HG02885 (cell line): Measurements from ENCODE around the gene MFSD6L.

ENCODE experiments used
- ATAC-seq: cut with Tn5 transposase; IDR thresholded peaks from one replicate; pipeline ENCODE4 v1.9.1; 2021; ENCODE audit warnings: mild to moderate bottlenecking; ENCODE audit not compliant: unreplicated experiment, poor library complexity

MFSD6L gene, protein sequence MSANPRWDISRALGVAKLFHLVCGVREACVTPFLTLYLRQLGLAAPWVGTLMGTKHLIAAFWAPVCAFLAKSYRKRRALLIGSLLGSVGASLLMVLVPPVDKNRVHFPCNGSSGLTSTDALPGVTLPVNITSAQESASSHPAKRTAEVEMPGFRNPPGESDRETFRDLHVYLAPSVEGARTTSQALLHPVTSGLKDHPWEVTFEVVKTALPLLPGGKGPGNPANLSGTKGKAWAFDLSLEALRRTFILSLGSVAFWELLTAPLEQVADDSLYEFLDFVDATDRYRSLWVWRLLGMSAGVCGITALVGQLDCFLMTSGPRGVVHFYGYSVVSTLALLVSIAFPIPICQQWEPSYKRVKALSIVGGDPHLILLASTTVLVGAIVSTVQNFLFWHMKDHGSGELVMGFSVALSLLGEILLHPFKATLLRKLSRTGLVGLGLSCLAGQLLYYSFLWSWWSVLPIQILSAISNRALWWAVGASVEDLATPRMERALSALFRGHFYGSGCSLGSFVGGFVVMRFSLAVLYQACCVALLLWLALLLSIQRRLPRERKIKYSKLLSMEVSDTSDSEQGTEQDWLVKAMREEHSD

DNA sequence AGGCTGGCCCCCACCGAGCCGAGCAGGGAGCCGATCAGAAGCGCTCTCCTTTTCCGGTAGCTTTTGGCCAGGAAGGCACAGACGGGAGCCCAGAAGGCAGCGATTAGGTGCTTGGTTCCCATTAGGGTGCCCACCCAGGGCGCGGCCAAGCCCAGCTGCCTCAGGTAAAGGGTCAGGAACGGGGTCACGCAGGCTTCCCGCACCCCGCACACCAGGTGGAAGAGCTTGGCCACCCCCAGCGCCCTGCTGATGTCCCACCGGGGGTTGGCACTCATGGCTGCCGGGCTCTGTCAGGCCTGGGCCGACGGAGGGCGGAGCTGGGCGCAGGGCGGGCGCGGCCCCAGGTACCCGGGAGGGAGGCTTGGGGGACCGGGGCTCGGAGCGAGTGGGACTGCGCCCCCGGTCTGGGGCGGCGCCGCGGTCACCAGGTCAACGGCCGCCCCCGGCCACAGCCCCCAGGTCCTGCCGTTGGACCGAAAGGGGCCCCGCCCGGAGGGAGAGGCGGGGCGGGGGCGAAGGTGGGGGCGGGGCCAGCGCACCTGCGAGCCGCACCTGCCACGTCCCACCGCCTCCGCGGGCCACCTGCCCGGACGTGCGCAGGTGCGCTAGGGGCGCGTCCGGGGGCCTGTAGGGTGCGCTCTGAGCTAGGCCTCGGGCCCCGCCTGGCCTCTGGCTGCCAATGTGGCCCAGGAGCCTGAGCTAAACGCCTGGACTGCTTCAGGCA lies at the start of gene MFSD6L:
TSS of gene MFSD6L (minus strand) at position 520 of the 724 bp plus-strand sequence. CDS start at position 275, 245 bp downstream.
- no peak for ATAC-seq

DNA sequence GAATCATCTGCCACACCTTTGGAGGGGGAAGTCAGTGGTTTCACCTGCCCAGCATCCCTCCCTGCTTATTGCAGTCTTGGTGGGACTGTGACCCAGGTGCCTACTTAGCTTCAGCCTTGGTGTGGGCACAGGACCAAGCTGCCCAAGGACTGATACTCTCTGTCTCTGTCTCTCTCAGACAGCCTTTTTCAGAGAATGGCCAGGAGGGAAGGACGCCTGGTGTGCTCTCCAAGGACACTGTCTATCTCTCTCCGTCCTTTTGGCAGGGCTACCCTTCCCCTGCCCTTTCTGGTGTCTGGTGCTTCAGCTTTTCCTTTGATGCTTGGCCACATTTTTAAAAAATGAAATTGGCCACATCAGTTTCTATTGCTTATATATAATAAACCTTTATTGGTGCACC lies 48.7 kb upstream of the MFSD6L start:
- no peak for ATAC-seq

DNA sequence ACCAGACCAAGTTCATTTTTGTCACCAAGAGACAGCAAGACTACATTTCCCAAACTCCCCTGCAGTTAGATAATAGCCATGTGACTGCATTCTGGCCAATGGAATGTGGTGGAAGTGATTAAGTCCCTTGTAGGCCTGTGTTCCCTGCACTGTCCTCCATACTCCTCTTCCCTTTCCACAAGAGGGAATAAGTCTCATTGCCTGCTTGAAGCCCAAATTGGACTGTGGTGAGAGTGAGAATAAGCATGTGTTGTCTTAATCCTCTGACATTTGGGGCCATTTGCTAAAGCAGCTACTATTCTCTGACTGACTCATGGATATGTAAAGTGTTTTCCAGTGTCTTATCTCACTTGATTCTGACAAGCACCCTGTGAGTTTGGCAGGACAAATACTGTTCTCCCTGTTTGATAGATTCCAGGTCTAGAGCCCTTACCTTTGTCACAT lies 47.6 kb upstream of the MFSD6L start:
- no peak for ATAC-seq

DNA sequence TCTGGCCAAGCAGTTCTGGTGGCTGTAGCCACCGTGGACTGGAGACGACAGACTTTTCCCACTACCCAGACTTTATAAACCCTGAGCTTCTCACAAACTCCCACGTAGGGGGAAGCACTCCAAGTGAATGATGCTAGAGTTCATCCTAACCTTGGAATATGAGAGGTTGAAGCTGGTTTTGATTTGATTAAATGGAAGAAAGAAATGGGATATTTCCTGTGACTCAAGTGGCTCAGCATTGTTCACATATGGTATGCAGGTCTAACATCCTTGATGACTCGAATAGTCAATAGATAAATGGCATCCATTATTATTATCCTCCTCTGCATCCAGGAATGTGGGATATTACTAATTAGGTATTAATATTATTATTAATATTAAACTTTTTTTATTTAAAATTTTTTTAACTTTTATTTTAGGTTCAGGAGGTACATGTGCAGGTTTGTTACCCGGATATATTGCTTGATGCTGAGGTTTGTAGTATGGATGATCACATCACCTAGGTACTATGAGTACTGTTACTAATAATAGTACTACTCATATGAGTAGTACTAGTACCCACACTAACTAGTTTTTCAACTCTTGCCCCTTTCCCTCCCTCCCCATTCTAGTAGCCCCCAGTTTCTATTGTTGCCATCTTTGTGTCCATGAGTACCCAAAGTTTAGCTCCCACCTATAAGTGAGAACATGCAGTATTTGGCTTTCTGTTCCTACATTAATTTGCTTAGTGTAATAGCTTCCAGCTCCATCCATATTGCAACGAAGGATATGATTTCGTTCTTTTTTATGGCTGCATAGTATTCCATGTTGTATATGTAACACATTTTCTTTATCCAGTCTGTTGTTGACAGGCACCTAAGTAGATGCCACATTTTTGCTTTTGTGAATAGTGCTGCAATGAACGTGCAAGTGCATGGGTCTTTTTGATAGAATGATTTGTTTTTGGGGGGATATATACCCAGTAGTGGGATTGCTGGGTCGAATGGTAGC lies 45.4 kb upstream of the MFSD6L start:
- no peak for ATAC-seq

DNA sequence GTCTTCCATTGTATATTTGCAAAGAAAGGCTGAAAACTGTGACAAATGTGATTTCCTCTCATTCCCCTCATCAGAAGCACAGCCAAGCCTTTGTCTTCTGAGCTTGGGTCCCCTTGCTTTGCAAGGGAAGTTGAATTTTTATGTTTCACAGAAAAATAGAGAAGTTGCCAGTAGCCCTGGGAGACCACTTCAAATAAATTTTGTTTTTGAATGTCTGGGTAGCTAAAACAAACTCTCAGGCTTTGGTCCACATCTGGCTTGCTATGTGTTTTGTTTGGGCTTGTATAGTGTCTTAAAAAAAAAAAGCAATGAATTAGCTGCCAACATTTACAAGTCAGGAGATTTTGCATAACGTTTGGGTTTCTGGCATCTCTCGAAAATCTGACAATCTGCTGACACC lies 44.2 kb upstream of the MFSD6L start:
- ATAC-seq, result no peak

DNA sequence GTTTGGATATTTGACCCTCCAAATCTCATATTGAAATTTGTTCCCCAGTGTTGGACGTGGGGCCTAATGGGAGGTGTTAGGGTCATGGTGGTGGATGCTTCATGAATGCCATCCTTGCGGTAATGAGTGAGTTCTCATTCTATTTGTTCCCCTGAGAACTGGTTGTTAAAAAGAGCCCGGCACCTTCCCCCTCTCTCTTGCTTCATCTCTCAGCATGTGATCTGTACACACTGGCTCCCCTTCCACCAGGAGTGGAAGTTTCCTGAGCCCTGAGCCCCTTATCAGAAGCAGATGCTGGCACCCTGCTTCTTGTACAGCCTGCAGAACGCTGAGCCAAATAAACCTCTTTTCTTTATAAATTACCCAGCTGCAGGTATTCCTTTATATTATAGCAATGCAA lies 42.7 kb upstream of the MFSD6L start:
- ATAC-seq, result no peak

DNA sequence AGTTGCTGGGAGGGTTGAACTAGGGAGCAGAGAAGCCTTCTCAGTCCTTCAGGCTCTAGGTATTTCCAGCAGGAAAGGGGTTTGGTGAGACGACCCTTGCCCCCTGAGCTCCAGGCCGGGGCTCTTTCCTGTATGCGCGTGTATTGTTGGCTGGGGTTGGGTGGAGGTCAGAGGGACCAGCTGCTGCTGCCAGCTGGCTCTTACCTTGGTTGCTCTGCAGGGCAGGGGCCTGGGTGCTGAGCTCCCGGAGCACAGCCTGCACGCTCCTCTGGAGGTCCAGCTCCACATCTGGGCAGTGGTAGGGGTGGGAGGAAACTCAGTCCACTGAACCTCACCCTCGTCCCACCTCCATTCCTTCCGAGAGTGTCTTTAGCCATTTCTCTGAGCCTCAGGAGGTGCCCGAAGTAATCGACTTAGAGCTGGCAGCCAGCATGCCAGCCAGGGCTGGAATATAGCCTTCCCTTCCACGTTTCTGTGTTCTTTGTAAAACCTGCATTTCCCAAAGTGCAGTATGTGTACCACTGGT lies 40.3 kb upstream of the MFSD6L start:
- ATAC-seq, result no peak

DNA sequence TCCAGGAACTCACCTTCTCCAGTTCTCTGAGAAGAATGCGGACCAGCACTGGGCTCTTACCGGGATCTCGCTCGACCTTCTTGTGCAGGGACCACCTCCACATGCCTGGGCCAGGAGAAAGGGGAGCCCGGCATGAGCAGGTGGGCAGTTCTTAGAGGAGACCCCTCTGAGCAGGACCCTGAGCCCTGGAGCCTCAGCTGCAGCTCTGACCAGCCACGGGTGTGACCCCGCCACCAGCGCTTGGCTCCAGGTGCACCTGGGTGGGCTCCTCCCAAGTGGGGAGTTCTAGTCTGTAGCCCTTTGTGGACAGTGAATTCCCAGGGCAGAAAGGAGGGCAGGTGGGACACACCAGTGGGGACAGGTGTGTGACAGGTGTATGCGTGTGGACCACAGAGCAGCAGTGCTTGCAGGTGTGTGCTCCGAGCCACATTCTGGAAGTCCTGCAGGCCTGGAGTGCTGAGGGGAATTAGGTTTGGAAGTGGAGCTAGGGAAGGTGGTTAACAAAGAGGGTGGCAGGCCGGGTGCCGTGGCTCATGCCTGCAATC lies 39.5 kb upstream of the MFSD6L start:
- no peak for ATAC-seq

DNA sequence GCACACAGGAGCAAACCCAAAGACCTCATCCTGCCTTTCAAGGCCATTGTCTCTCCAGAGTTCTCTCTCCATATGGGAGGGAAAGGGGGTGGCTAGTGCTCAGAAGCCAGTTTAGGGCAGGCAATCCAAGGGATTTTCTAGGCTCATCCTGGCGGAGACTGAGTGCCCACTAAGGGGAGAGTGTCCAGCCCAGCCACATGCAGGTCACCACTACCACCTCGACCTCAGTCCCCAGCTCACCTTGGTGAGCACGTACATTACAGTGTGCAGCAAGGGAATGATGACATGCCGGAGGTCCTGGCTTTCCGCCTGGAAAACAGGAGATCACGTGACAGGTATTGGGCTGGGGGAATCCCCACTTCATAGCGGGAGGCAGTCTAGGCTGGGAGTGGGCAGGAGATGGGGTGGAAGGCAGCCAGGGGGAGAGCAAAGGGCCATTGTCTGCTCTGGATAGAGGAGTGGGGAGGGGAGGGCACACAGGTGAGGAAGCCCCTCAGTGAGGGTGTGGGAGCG lies 38.5 kb upstream of the MFSD6L start:
- no peak for ATAC-seq

DNA sequence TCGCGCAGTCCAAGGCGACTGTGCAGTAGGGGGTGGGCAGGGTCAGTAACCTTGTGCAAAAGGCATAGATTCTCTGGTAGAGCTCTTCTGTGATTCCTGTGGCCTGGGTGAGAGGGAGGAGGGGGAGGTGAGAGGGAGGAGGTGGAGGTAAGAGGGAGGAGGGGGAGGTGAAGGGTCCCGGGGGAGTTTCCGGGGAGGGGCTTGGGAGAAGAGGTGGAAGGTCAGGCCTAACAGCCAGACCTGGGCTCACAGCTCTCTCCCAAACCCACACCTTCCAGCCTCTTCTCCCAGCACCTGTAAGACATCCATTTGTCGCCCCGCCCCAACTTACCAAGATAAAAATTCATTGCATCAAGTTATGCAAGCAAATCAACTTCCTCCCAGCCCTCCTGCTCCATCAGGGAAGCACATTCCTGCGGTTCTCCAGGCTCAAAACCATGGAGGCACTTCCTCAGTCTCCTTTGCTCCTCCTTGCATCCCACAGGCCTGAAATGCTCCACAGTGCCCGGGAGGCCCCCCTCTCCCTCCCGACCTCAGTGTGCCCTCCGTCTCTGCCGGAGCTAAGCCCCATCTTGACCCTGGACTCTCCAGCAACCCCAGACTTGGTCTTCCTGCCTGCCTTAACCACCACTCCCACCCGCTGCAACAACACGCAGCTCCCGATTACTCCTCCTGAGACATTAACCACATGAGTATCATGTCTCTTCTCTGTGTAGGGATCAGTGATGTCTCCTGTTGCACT lies 37.8 kb upstream of the MFSD6L start:
- no peak for ATAC-seq

DNA sequence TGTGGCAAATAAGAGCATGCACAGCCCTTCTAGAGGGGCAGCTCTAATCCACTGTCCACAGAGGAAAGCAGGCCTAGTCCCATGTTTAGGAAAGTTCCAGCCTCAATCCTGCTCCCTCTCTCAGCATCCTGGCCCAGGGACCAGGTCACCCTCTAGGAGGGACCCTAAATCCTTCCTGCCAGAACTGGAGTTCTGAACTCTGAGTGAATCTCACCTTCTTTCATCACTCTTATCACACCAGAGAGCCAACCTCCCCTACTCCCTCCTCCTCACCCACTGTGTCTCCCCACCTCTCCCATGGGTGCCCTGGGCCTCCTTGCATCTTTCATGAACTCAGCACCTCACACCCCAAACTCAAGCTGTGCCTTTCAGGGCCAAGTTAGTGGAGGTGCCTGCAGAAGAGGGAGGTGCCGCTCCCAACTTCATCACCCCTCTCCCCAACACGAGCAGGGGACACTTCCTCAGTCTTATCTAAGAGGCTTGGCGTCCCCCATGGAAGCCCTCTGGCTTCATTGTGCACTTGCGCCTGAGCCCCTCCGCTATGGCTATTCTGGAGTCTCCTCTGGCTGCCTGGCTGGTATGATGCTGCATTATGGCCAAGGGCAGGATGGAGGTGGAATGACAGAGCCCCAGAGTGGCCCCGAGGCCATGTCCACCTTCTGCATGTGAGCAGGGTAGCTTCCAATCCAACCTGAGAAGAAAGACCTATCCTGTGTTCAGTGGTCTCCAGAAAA lies 36.6 kb upstream of the MFSD6L start:
- no peak for ATAC-seq

DNA sequence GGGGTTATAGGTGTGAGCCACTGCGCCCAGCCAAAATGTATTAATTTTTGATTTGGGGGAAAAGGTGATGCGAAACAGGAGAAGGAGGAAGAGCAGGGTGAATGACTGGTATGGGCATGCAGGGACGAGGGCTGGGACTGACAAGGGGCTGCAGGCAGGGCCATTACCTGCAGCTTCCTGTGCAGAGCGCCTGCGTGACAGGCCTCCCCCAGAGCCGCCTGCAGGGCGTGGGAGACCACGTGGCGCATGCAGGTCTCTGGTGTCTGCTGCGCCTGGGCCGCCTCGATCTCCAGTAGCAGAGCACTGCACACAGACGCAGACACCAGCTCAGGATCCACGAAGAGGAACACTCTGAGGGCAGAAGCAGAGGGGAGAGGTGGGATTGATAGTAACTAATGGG lies 35.9 kb upstream of the MFSD6L start:
- ATAC-seq, result no peak

DNA sequence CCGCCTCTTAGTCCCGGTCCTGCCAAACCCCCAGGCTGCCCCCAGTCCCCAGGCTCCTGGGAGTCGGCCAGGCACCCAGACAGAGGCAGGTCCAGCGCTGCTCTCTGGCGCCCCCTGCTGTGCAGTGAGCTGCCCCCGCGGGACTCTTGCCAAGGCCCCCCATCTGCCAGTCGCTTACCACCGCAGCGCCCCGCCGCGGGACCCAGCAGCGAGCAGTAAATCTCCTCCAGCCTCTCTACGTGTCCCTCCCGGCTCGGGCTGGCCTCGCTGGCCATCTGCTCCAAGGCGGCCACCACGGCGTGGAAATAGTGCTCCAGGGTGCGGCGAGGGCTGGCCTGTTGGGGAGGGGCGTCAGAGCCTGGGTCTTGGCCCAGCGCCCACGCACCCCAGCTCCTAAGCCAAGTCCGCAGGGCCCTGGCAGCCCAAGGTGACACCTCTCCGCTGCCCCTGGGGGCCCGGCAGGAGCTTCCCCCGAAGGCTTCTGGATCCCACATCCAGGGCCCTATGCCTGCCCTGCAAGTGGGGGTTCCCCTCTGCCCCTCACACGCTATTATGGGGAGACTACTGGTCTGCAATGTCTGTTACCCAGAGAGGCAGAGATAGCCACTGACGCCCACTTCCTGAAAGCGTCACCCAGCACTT lies 33.7 kb upstream of the MFSD6L start:
- no peak for ATAC-seq

DNA sequence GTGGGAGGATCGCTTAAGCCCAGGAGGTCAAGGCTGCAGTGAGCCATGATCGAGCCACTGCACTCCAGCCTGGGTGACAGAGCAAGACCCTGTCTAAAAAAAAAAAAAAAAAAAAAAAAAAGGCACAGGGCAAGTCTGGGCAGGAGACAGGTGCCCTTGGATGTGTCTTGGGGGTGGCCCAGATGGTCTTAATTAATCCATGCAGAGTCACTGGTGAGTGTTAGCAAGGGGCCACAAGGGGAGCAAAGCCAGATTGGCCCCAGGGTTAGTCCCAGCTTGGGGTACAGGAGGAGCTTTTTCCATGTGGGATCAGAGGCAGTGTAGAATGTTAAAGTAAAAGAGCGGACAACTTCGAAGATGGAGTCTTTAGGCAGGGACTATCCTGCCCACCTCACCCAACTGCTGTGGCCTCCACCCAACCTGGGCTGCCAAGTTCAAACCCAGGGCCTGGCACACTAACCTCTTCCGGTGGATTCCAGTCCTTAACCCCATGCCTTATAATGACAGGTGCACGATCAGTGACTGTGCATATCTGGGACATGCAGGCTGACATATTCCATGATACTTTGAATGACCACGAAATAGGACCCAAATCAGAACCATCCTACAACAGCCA lies 32.2 kb upstream of the MFSD6L start:
- ATAC-seq, result no peak

DNA sequence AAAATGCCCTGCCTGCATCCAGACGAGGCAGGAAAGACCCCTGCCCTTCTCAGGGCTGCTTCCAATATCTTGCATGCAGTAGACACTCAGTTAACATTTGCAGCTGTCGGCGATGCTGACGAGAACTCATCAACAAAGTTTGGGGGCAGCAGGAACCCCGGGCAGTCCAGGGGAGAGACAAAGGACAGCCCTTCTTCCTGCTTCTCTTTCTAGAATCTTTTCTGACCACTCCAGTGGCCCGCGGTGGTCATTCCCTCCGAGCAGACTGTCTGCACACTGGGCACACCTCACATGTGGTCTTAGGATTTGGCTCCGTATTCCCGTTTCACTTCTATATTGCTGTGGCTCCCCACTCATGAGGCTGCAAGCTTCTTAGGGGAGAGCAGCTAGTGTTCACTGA lies 31.0 kb upstream of the MFSD6L start:
- ATAC-seq, result no peak

DNA sequence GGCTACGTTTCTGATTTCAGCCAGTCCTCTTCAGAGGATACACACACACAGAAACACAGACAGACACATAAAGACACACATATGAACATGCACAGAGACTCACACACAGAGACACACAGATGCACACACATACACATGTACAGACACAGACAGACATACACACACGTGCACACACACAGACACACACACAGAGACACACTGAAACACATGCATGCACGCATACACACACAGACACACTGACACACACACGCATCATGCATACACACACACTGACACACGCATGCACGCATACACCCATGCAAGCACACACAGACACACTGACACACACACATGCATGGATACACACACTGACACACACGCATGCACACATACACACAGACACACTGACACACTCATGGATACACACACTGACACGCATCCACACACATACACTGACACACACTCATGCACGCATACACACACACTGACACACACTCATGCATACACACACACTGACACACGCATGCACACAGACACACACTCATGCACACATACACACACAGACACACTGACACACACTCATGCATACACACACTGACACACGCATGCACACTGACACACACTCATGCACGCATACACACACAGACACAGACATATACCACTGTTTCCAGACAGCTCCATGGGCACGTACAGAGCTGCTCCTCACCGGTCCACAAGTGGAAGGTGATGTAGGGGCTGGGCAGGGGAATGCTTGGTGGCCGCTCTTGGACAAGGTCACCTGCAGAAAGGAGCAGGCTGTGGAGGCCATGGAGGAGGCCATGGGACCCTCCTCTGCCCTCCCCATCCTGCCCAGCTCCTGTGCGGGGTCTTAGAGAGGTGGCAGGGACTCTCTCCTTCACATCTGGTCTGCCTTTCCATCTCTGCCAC lies 30.1 kb upstream of the MFSD6L start:
- no peak for ATAC-seq
